Liver (tissue), 3 donors: ENCODE data around the gene SCNN1B.

Source experiments
- FOXA1 ChIP-seq: IDR thresholded peaks from 2 replicates; pipeline ENCODE4 v1.6.1; 2016; ENCODE audit warnings: antibody characterized with exemption
- GABPA ChIP-seq, 2 donors: IDR thresholded peaks in 1 of 2; conservative IDR thresholded peaks in 1 of 2; 2 replicates each; pipeline ENCODE4 v1.6.1; 2016; ENCODE audit warnings: antibody characterized with exemption in 2 of 2, mild to moderate bottlenecking in 1 of 2, moderate library complexity in 1 of 2
- HNF4G ChIP-seq: IDR thresholded peaks from 2 replicates; pipeline ENCODE4 v1.6.1; 2016; ENCODE audit warnings: antibody characterized with exemption
- JUND ChIP-seq, 2 donors: IDR thresholded peaks; 2 replicates each; pipeline ENCODE4 v1.6.1; 2016; ENCODE audit warnings: antibody characterized with exemption in 2 of 2
- RAD21 ChIP-seq, 2 donors: IDR thresholded peaks; 2 replicates each; pipeline ENCODE4 v1.6.1; 2016; ENCODE audit warnings: antibody characterized with exemption in 2 of 2, mild to moderate bottlenecking in 2 of 2
- SP1 ChIP-seq: IDR thresholded peaks from 2 replicates; pipeline ENCODE4 v1.6.1; 2018; ENCODE audit warnings: antibody characterized with exemption, mild to moderate bottlenecking
- TAF1 ChIP-seq: conservative IDR thresholded peaks from 2 replicates; pipeline ENCODE4 v1.6.1; 2016; ENCODE audit warnings: antibody characterized with exemption, mild to moderate bottlenecking
- TF ChIP-seq, protein P1 (sequence below): fragments of 150-350 bp; IDR thresholded peaks from 2 replicates; pipeline ENCODE4 v1.5.1; 2017; ENCODE audit warnings: improper control_type of control experiment, low read depth, low read length; ENCODE audit not compliant: missing input control
- TF ChIP-seq, protein P2 (sequence below): IDR thresholded peaks from 2 replicates; pipeline ENCODE4 v1.6.1; 2016; ENCODE audit warnings: antibody characterized with exemption, mild to moderate bottlenecking
- TF ChIP-seq, protein P3 (sequence below): IDR thresholded peaks from 2 replicates; pipeline ENCODE4 v1.6.1; 2016; ENCODE audit warnings: antibody characterized with exemption
- TF ChIP-seq, protein P4 (sequence below): IDR thresholded peaks from 2 replicates; pipeline ENCODE4 v1.6.1; 2016; ENCODE audit warnings: antibody characterized with exemption
- TF ChIP-seq, protein P5 (sequence below): IDR thresholded peaks from 2 replicates; pipeline ENCODE4 v1.6.1; 2016; ENCODE audit warnings: antibody characterized with exemption
- donor health status: healthy.
- donor health status: healthy.

DNA sequence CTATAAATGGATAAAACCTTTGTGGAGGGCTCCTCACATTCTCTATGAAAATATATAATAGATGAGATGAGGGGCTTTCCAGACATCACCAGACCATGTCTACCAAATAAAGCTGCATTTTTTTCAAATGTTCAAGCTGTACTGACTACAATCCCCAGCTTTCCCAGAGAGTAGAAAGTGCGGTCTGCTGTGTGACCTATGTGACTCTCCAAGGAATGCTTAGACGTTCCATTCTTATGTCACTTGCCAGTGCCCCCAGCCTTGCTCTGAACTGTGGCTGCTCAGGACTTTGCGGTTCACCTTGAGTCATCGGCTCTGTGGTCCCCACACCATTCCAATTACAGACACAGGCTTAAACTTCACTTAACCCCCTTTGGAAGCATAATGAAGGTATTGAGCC lies 47.8 kb upstream of the SCNN1B start:
- TF ChIP-seq, protein P1, sequence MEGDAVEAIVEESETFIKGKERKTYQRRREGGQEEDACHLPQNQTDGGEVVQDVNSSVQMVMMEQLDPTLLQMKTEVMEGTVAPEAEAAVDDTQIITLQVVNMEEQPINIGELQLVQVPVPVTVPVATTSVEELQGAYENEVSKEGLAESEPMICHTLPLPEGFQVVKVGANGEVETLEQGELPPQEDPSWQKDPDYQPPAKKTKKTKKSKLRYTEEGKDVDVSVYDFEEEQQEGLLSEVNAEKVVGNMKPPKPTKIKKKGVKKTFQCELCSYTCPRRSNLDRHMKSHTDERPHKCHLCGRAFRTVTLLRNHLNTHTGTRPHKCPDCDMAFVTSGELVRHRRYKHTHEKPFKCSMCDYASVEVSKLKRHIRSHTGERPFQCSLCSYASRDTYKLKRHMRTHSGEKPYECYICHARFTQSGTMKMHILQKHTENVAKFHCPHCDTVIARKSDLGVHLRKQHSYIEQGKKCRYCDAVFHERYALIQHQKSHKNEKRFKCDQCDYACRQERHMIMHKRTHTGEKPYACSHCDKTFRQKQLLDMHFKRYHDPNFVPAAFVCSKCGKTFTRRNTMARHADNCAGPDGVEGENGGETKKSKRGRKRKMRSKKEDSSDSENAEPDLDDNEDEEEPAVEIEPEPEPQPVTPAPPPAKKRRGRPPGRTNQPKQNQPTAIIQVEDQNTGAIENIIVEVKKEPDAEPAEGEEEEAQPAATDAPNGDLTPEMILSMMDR = no peak
- TF ChIP-seq, protein P2, sequence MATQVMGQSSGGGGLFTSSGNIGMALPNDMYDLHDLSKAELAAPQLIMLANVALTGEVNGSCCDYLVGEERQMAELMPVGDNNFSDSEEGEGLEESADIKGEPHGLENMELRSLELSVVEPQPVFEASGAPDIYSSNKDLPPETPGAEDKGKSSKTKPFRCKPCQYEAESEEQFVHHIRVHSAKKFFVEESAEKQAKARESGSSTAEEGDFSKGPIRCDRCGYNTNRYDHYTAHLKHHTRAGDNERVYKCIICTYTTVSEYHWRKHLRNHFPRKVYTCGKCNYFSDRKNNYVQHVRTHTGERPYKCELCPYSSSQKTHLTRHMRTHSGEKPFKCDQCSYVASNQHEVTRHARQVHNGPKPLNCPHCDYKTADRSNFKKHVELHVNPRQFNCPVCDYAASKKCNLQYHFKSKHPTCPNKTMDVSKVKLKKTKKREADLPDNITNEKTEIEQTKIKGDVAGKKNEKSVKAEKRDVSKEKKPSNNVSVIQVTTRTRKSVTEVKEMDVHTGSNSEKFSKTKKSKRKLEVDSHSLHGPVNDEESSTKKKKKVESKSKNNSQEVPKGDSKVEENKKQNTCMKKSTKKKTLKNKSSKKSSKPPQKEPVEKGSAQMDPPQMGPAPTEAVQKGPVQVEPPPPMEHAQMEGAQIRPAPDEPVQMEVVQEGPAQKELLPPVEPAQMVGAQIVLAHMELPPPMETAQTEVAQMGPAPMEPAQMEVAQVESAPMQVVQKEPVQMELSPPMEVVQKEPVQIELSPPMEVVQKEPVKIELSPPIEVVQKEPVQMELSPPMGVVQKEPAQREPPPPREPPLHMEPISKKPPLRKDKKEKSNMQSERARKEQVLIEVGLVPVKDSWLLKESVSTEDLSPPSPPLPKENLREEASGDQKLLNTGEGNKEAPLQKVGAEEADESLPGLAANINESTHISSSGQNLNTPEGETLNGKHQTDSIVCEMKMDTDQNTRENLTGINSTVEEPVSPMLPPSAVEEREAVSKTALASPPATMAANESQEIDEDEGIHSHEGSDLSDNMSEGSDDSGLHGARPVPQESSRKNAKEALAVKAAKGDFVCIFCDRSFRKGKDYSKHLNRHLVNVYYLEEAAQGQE = no peak
- TF ChIP-seq HNF4G (no peak), RAD21 (IDR thresholded peaks at IDR 0.05) (no peak), JUND (IDR thresholded peaks at IDR 0.05) (no peak), SP1 (no peak), GABPA (IDR thresholded peaks at IDR 0.05 in 1 of 2, conservative IDR thresholded peaks at IDR 0.05 in 1 of 2) (no peak), FOXA1 (no peak), TAF1 (no peak)
- TF ChIP-seq, protein P3, sequence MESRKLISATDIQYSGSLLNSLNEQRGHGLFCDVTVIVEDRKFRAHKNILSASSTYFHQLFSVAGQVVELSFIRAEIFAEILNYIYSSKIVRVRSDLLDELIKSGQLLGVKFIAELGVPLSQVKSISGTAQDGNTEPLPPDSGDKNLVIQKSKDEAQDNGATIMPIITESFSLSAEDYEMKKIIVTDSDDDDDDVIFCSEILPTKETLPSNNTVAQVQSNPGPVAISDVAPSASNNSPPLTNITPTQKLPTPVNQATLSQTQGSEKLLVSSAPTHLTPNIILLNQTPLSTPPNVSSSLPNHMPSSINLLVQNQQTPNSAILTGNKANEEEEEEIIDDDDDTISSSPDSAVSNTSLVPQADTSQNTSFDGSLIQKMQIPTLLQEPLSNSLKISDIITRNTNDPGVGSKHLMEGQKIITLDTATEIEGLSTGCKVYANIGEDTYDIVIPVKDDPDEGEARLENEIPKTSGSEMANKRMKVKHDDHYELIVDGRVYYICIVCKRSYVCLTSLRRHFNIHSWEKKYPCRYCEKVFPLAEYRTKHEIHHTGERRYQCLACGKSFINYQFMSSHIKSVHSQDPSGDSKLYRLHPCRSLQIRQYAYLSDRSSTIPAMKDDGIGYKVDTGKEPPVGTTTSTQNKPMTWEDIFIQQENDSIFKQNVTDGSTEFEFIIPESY = no peak
- TF ChIP-seq, protein P4, sequence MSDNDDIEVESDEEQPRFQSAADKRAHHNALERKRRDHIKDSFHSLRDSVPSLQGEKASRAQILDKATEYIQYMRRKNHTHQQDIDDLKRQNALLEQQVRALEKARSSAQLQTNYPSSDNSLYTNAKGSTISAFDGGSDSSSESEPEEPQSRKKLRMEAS = no peak
- TF ChIP-seq, protein P5, sequence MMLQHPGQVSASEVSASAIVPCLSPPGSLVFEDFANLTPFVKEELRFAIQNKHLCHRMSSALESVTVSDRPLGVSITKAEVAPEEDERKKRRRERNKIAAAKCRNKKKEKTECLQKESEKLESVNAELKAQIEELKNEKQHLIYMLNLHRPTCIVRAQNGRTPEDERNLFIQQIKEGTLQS = no peak
